IPS DF 4.7 (cell line): ENCODE results near the gene UBR4.

Experiments used
- DNase-seq: peaks from one replicate; pipeline ENCODE4 v3.0.0-alpha.2; 2013; ENCODE audit warnings: low spot score; ENCODE audit errors: extremely low read depth

Gene UBR4

GRCh38 chr1:19073311-19074186, 136.5 kb downstream of the UBR4 start:
- no peak for DNase-seq

- no peak for DNase-seq
These were observed 137.6 kb downstream of the UBR4 start for GRCh38 chr1:19072285-19072981.

- no peak for DNase-seq
These were observed 138.3 kb downstream of the UBR4 start for GRCh38 chr1:19071674-19072281.

- DNase-seq, result no peak
These were observed 139.0 kb downstream of the UBR4 start for GRCh38 chr1:19070891-19071621.

- DNase-seq, result no peak
These were observed 139.8 kb downstream of the UBR4 start for GRCh38 chr1:19070197-19070651.

GRCh38 chr1:19068639-19069276, 141.3 kb downstream of the UBR4 start:
- no peak for DNase-seq

- DNase-seq, result no peak
These were observed 142.0 kb downstream of the UBR4 start for GRCh38 chr1:19067912-19068638.

GRCh38 chr1:19067182-19067911, 142.7 kb downstream of the UBR4 start:
- no peak for DNase-seq

- no peak for DNase-seq
These were observed 143.2 kb downstream of the UBR4 start for GRCh38 chr1:19066874-19067181.

- DNase-seq, result no peak
These were observed 143.7 kb downstream of the UBR4 start for GRCh38 chr1:19066248-19066873.

GRCh38 chr1:19065526-19066247, 144.4 kb downstream of the UBR4 start:
- DNase-seq, result no peak

GRCh38 chr1:19064906-19065450, 145.1 kb downstream of the UBR4 start:
- DNase-seq, result no peak

- no peak for DNase-seq
These were observed 146.9 kb downstream of the UBR4 start for GRCh38 chr1:19063122-19063521.

GRCh38 chr1:19062258-19063029, 147.6 kb downstream of the UBR4 start:
- no peak for DNase-seq

GRCh38 chr1:19061798-19062197, 148.3 kb downstream of the UBR4 start:
- DNase-seq, result no peak

- DNase-seq, result no peak
These were observed 148.7 kb downstream of the UBR4 start for GRCh38 chr1:19061343-19061742.

GRCh38 chr1:19059773-19060172, 150.3 kb downstream of the UBR4 start:
- no peak for DNase-seq

- no peak for DNase-seq
These were observed 151.6 kb downstream of the UBR4 start for GRCh38 chr1:19058476-19058797.
